HG03432 (cell line): ENCODE data around the gene P3H1.
"Not testable (repeated sequence)": the region's sequence is repeated elsewhere in the genome, so short reads cannot be mapped to it uniquely, and the experiment has no call there.

Experiments used
- ATAC-seq: cut with Tn5 transposase; IDR thresholded peaks from one replicate; pipeline ENCODE4 v1.9.1; 2021; ENCODE audit warnings: mild to moderate bottlenecking, moderate library complexity; ENCODE audit not compliant: unreplicated experiment

Gene P3H1

GRCh38 chr1:42766741-42767509 is at the start of gene P3H1, which contains the start of gene C1orf50:
Gene P3H1, minus strand, starts transcription at chr1:42767028. Its CDS starts 57 bp downstream, at chr1:42766971.
Gene C1orf50, plus strand, starts transcription at chr1:42767249. Its CDS starts 63 bp downstream, at chr1:42767312.
- peak; percentile 84 for ATAC-seq

DNA sequence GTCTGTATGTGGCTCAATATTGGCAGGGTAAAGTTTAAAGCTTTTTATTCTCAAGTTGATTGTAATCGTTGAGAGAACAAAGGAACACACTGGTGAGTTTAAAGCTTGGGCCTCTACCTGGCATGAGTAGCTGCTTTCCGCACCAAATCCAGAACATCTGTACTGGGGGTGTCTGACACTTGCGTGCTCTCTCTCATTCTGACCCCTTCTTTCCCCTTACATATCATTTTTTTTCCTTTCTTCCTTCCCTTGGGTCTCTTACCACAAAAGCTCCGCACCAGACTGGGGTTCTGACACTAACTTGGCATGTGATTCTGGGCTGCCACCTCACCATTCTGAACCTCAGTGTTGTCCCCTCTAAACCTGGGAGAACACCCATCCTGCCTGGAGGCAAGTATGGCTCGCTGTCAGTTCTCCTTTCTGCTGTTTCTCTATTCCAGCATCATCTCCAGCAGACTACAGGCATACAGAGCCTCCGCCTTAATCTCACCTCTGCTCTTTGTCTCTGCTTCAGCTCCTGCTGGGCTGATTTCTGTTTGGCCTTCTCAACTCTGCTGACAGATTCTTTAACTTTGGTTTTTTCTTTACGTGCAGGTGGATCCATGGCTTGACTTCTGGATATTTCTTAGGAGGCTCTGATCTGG is 49.2 kb upstream of the P3H1 start:
- peak; percentile 3 for ATAC-seq

DNA sequence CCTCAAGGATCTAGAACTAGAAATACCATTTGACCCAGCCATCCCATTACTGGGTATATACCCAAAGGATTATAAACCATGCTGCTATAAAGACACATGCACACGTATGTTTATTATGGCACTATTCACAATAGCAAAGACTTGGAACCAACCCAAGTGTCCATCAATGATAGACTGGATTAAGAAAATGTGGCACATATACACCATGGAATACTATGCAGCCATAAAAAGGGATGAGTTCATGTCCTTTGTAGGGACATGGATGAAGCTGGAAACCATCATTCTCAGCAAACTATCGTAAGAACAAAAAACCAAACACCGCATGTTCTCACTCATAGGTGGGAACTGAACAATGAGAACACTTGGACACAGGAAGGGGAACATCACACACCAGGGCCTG is 48.0 kb upstream of the P3H1 start:
- not testable (repeated sequence) for ATAC-seq

GRCh38 chr1:42807056-42807668 is 40.3 kb upstream of the P3H1 start:
- no peak for ATAC-seq

- no peak for ATAC-seq
These were observed 39.8 kb upstream of the P3H1 start for GRCh38 chr1:42806593-42806992.

DNA sequence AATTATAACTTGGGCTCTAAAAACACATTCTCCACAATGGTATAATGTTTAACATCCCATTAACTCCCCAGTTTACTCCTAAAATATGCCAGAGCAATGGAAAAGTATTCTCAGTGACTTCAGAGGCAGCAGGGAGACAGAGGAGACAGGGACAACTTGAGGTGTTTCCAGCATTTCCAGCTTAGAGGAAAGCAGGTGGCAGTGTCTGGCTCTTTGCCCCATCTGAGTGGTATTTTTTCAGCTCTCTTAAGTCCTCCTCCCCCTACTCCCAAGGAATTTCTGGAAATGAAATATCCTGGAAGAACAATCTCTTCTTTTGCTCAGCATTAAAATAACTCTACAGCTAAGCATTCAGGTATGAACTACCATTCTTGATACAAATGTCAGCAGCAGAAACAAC is 39.3 kb upstream of the P3H1 start:
- no peak for ATAC-seq

- ATAC-seq = no peak
These were observed 35.1 kb upstream of the P3H1 start for GRCh38 chr1:42801832-42802473.

DNA sequence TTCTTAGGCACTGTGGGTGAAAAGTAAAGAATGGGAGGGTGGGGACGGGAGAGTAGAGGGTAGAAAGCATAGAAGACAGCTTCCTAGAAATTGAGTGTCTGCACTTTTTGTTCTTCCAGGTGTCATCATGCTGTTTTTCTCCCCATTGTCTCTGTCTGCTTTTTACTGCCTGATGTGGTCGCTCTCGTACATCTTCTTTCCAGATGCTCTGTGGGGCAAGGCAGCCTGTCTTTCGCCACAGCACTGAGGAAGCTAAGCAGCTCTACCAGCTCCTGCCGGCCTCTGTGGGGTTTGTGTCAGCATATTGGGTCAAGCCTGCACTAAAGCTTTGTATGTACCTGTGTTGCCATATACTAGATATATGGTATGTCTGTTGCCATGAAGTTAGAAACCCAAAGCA is 31.2 kb upstream of the P3H1 start:
- no peak for ATAC-seq

GRCh38 chr1:42797414-42797813 is 30.6 kb upstream of the P3H1 start:
- no peak for ATAC-seq

DNA sequence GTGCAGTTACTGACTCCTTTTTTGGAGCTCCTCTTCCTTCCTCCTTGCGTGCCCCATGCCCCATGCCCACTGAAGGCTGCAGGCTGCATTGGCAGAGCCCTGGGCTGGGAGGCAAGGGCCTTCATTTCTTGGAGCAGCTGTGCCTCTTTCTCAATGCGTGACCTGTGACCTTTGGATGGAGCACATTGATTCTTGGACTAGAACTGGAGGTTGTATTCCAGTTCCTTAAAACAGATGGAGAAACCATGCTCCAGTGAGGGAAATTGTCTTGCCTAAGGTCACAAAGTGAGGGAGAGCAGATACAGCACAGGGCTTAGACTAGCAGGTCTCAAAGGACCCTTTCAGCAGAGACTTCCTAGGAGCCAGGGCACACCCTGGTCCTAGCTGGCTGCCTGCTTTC is 27.0 kb upstream of the P3H1 start:
- ATAC-seq = no peak

- no peak for ATAC-seq
These were observed 21.2 kb upstream of the P3H1 start for GRCh38 chr1:42788021-42788420.

GRCh38 chr1:42786097-42786496 is 19.3 kb upstream of the P3H1 start:
- ATAC-seq = no peak

GRCh38 chr1:42784946-42785693 is 18.3 kb upstream of the P3H1 start, which contains the start of gene TMEM269:
Gene TMEM269, plus strand, starts transcription at chr1:42784991. Its CDS starts 4,903 bp downstream, at chr1:42789894.
- ATAC-seq = no peak

DNA sequence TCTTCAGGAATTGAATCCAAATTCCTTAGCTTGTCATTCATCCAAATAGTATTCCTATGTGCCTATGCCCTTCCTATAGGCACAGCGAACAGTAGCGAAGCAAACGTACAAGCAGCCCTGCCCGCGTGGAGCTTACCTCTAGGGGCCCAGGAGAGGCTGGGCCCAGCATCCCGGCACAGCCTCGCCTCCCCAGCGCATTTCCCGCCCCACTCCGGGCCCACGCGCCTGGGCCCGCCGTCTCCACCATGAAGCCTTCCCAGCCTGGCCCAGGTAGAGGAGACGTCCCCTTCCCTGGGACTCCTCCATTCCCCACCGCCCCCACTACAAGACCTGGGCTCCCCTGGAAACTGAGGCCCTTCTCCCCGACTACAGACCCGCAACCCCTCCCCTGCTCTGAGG is 17.7 kb upstream of the P3H1 start:
- no peak for ATAC-seq

DNA sequence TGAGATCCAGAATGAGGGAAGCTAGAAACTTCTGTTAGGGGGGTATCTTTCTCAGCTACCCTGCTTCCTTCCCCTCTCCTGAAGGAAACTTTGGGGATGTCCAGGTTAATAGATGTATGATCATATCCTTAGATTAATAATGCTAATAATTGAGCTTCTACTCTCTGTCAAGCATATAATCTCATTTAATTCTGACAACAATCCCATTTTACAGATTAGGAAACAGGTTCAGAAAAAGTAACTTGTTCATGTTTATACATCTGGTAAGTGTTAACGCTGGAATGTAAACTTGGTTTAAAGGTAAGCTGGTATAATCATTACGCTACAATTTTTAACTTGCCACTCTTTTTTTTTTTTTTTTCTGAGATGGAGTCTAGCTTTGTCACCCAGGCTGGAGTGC is 16.3 kb upstream of the P3H1 start:
- no peak for ATAC-seq

- ATAC-seq = no peak
These were observed 13.3 kb upstream of the P3H1 start for GRCh38 chr1:42780176-42780575.

GRCh38 chr1:42779725-42780124 is 12.9 kb upstream of the P3H1 start:
- ATAC-seq = no peak

DNA sequence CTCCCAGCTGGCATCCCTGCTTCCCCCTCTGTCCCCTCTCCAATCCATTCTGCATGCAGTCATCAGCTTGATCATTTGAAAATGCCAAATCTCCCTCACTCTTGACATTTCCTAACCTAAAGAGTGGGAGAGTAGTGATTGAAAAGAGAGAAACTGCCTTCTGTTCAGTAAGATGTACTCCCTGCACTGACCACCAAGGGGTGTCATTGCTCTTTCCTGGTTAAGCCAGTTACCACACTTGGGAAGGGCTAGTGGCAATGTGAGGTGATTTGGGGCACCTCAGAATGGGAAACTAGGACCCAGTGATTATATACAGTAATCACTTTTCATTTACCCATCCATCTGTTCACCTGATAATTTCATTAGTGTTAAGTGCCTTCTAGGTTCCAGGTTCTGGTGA is 11.0 kb upstream of the P3H1 start:
- no peak for ATAC-seq

DNA sequence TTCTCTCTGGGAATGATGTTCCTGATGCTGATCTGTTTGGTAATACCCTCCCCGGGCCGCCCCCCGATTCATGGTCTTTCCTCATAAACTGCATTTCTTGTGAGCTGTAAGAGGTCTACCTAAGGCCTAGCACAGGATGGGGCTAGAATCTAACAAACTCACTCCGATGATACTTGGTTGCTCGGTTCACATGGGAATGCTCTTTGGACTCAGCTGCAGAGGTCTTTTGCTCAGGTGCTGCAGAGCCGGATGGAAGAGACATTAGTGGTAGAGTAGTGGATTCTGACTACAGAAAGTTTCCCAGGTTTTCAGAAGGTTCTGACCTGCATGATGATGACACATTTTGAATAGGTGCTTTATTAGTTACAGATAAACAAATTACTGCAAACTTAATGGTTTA is 9.7 kb upstream of the P3H1 start:
- no peak for ATAC-seq

GRCh38 chr1:42774928-42775526 is 8.2 kb upstream of the P3H1 start:
- ATAC-seq = no peak
